ENCODE measurements around the gene MAMDC4.
A peak's percentile ranks its signal among the peaks of the same experiment; 100 is the strongest.

The MAMDC4 gene

DNA sequence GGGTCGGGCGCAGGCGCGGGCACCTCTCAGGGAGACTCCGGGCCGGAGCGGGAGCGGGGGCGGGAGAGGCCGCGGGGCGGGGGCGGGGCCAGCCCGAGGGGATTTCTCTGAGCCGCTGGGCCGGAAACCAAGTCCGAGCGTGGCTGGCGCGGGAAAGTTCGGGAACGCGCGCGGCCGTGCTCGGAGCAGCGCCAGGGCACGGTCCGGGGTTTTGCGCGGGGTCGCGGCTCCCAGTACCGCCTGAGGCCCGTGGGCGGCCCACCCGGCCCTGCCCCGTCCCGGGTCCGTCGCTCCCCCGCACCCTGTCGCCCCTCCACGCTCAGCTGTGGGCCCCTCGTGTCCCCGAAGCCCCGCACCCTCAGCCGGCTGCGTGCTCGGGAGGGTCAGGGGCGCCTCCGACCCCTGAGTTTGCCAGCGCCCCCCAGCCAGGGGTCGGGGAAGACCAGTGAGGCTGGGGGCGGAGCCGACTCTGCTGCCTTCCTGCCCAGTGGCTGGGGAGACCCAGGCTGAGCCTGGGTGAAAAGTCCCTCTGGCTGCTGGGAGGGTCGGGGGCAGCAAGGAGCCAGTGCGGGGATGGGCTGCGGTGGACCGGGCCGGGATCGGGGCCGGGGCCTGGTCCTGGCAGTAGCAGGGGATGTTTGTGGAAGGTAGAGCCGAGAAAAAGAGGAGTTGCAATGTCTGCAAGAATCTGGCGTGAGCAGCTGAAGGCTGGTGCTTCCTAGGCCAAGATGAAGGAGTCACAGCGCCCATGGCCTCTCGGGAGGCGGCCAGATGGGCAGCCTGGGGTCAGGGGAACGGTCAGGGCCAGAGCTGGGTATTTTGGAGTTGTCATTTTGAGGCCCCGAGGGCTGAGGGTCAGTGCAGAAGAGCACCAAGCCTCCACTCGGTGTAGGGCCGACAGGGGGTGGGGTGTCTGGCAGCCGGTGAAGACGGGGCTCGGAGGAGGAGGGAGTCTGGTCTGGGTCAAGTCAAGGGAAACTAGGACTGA is 34.8 kb downstream of the MAMDC4 start:
- peak in 2 of 3 experiments; percentile 18 to 35 for DNase-seq (ENCODE audit: low read depth in 2 of 3, low spot score in 2 of 3)

GRCh38 chr9:136888454-136888853 is 36.3 kb downstream of the MAMDC4 start:
- DNase-seq (ENCODE audit: low read depth in 2 of 3, low spot score in 2 of 3) = no peak

GRCh38 chr9:136889858-136890257 is 37.7 kb downstream of the MAMDC4 start:
- no peak for DNase-seq (ENCODE audit: low read depth in 2 of 3, low spot score in 2 of 3)

GRCh38 chr9:136890661-136891060 is 38.5 kb downstream of the MAMDC4 start:
- DNase-seq (ENCODE audit: low read depth in 2 of 3, low spot score in 2 of 3) = no peak

GRCh38 chr9:136896027-136896426 is 43.9 kb downstream of the MAMDC4 start:
- no peak for DNase-seq (ENCODE audit: low read depth in 2 of 3, low spot score in 2 of 3)

GRCh38 chr9:136898483-136899100 is 46.4 kb downstream of the MAMDC4 start:
- DNase-seq (ENCODE audit: low read depth in 2 of 3, low spot score in 2 of 3) = no peak

- DNase-seq (ENCODE audit: low read depth in 2 of 3, low spot score in 2 of 3) = no peak
Measured at GRCh38 chr9:136899196-136899595, 47.0 kb downstream of the MAMDC4 start.

GRCh38 chr9:136900556-136900955 is 48.4 kb downstream of the MAMDC4 start:
- DNase-seq (ENCODE audit: low read depth in 2 of 3, low spot score in 2 of 3) = no peak

DNA sequence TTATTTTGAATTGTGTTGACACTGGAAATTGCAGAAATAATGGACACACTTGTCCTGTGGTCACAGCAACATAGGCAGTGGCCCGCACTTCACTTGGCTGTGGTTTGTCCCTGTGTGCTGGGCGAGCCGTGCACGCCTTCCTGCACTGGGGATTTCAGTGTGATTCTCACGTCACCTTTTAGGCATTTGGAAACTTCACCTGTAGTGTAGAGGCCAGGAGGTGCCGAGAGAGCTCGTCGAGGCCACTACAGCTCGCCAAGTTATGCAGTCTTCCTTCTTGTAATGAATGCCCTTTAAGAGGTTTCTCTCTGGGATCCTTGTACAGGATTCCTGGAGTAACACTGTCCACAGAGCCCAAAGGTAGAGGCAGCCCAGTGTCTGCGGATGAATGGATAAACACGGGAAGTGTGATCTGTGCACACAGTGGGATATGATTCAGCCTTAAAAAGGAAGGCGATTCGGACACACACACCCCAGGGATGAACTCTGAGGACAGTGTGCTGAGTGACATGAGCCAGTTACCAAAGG is 48.9 kb downstream of the MAMDC4 start:
- no peak for DNase-seq (ENCODE audit: low read depth in 2 of 3, low spot score in 2 of 3)

DNA sequence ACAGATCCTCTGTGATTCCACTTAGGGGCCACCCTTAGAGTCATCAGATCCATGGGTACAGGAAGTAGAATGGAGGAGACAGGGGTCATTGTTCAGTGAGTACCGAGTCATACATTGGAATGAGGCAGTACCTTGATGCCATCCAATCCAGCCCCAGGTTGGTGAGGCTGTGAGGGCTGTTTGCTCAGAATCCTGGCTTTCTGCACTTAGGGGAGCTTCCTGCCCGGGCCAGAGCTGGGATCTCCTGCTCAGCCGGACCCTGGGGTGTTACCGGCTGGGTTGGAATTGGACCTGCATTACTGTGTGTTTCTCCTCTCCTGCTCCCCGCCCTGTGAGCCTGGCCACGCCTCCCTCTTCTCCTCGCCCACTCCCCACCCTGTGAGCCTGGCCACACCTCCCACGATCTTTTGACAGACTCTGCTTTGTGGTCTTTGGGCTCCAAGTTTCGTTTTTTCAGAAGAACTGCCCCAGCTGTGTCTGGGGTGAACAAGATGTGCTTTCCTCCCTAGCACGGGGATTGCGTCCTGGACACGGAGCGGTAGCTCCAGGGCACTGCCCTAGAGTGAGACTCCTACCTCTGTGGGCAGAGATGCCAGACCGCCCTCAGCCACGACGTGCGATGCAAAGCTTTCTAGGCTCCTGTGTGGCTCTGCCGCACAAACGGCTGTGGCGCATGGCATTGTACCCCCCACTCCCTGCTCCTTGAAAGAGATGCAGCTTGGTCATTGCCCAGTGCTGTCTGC is 49.5 kb downstream of the MAMDC4 start:
- peak in 2 of 3 experiments; percentile 49 to 50 for DNase-seq (ENCODE audit: low read depth in 2 of 3, low spot score in 2 of 3)

- peak; percentile 60 to 78 (median 62) for DNase-seq (ENCODE audit: low read depth in 2 of 3, low spot score in 2 of 3)
Measured at GRCh38 chr9:136902259-136902821, 50.2 kb downstream of the MAMDC4 start.

DNA sequence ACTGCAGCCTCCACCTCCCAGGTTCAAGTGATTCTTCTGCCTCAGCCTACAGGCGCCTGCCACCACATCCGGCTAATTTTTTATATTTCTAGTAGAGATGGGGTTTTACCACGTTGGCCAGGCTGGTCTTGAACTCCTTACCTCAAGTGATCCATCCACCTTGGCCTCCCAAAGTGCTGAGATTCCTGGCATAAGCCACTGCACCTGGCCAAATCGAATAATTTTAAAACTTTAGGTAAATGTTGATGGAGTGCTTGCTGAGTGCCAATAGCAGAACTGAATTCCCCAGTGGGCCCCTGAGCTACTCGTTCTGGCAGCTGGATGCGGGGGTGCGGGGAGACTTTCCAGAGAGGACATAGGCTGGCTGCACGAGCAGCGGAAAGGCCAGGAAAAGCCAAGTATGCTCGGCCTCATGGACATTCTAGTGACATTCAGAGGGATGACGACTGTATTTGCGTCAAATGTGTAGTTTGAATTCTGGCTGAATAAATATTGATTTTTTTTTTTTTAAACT is 51.0 kb downstream of the MAMDC4 start:
- no peak for DNase-seq (ENCODE audit: low read depth in 2 of 3, low spot score in 2 of 3)

DNA sequence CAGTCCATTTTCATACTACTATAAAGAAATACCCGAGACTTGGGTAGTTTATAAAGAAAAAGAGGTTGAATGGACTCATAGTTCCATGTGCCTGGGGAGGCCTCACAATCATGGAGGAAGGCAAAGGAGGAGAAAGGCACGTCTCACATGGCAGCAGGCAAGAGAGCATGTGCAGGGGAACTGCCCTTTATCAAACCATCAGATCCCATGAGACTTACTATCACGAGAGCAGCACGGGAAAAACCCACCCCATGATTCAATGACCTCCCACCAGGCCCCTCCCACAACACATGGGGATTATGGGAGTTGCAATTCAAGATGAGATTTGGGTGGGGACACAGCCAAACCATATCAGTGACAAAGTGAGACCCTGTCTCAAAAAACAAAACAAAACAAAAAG is 54.1 kb downstream of the MAMDC4 start:
- DNase-seq (ENCODE audit: low read depth in 2 of 3, low spot score in 2 of 3) = no peak

DNA sequence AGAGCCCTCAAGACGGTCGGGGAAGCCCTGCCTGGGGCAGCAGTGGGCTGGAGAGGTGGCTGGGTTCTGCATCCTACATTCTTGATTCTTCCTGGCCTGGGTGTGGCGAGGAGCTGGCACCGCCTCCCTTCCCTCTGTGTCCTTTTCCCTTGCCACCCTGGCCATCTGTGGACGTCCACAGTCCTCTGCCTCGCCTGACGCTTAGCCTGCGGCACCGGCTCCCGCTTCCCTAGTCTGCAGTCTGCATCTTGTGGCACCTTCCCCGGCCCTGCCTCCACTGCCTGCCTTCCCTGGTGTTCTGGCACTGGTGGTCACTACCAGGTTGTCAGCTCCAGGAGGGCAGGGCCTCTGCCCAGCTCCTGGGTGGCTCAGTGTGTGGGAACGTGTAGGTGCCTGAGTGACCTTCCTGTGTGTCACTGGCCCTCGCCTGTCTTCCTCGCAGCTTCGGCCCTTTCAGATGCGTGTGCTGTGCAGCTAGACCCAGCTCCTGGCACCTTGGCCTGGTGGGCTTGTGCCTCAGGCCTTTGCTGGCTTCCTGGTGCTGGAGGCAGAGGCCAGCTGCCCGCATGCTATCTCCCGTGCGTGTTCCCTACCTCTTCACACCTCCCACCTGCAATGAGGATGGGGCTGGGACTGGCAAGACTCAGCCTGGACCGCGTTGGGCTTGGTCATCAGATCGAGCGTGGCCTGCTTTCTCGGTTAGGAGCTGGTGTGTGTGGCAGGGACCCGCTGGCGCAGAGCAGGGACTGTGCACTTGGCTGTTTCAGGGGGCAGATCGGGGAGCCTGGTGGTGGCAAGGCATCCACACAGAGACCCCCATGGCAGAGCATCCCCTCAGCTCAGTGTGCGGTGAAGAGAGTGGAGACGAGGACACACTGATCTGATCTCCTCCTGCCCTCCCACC is 55.1 kb downstream of the MAMDC4 start:
- DNase-seq (ENCODE audit: low read depth in 2 of 3, low spot score in 2 of 3) = no peak

Measured in activated CD8-positive, alpha-beta memory T cell treated with anti-CD3 and anti-CD28 coated beads for 48 hours (primary cell).